Measurements from ENCODE around the gene ATG16L2.
"Not testable (repeated sequence)": the region's sequence is repeated elsewhere in the genome, so short reads cannot be mapped to it uniquely, and the experiment has no call there.

Gene ATG16L2

DNA sequence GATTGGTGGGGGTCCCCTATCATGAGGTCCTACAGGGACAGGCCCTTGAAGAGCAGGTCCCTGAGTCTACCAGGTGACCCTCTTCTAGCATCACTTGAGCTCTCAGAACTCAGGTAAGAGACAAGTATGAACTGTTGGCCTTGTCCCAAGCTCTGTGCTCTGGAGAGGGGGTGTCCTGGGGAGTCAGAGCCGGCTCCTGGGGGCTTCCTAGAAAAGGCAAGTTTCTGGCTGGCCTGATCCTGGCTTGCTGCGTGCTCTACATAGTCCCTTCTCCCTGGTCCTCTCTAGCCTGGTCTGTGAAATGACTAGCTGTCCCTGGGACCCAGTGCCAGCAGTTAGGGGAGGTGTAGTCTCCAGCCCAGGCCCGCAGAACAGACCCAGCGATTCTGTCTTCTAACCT lies 11.4 kb downstream of the ATG16L2 start:
- no peak overlapping the region for H3K4me3 ChIP-seq (ENCODE audit: low read depth, low read length)
- TF ChIP-seq, protein P1, sequence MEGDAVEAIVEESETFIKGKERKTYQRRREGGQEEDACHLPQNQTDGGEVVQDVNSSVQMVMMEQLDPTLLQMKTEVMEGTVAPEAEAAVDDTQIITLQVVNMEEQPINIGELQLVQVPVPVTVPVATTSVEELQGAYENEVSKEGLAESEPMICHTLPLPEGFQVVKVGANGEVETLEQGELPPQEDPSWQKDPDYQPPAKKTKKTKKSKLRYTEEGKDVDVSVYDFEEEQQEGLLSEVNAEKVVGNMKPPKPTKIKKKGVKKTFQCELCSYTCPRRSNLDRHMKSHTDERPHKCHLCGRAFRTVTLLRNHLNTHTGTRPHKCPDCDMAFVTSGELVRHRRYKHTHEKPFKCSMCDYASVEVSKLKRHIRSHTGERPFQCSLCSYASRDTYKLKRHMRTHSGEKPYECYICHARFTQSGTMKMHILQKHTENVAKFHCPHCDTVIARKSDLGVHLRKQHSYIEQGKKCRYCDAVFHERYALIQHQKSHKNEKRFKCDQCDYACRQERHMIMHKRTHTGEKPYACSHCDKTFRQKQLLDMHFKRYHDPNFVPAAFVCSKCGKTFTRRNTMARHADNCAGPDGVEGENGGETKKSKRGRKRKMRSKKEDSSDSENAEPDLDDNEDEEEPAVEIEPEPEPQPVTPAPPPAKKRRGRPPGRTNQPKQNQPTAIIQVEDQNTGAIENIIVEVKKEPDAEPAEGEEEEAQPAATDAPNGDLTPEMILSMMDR (IDR thresholded peaks at IDR 0.05; ENCODE audit: low read depth, low read length): no peak

DNA sequence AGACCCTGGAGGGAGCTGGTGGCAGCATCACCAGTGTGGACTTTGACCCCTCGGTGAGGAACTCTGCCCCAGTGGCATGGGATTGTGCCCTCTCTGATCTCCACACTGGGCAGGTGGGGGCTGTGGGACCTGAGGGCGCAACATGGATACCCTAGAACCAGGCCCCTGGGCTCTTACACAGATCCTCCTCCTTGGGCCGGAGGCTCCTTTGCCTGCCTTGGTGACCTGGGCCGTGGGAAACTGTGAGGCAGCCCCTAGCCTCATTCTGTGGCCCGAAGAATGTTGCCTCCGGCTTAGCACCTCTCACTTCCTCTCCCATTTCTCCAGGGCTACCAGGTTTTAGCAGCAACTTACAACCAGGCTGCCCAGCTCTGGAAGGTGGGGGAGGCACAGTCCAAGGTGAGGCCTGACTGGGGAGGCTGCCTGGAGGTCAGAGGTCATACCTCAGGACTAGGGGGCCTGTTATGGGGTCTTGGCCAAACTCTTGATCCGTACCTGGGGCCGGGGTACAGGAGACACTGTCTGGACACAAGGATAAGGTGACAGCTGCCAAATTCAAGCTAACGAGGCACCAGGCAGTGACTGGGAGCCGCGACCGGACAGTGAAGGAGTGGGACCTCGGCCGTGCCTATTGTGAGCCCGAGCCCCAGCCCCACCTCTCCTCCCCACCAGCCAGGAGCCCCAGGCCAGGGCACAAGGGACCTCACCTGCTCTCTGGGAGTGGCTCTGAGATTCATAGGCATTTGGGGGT lies 12.2 kb downstream of the ATG16L2 start:
- no peak overlapping the region for H3K4me3 ChIP-seq (ENCODE audit: low read depth, low read length)
- TF ChIP-seq, protein P1 (IDR thresholded peaks at IDR 0.05; ENCODE audit: low read depth, low read length): no peak

DNA sequence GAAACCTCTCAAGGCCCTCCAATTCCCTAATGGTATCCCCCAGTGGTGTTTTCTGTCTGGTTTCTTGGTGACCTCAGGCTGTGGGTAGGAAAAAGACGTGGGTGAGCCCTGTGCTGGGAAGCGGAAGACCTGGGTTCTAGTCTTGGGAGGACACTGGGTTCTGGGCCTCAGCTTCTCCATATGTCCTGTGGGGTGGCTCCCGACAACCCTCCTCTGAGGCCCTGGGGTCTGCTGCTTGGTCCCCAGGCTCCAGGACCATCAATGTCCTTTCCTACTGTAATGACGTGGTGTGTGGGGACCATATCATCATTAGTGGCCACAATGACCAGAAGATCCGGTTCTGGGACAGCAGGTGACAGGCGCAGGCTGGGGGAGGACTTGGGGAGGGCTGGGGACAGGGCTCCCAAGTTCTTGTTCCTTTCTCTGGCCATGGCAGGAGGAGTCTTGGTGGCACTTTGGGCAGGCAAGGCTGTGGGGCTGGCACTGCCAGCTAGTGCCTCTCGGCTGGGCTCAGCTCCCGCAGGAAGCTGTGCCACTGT lies 12.8 kb downstream of the ATG16L2 start:
- TF ChIP-seq, protein P1 (IDR thresholded peaks at IDR 0.05; ENCODE audit: low read depth, low read length): no peak
- no peak overlapping the region for H3K4me3 ChIP-seq (ENCODE audit: low read depth, low read length)

DNA sequence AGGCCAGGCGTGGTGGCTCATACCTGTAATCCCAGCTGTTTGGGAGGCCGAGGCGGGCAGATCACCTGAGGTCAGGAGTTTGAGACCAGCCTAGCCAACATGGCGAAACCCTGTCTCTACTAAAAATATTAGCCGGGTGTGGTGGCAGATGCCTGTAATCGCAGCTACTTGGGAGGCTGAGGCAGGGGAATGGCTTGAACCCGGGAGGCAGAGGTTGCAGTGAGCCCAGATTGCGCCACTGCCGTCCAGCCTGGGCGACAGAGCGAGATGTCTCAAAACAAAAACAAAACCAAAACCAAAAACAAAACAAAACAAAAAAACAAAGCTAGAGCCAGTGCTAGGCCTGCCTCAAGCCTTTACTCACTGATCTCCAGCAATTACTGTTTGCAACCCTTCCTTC lies 13.4 kb downstream of the ATG16L2 start:
- H3K4me3 ChIP-seq (ENCODE audit: low read depth, low read length): not testable (repeated sequence)

DNA sequence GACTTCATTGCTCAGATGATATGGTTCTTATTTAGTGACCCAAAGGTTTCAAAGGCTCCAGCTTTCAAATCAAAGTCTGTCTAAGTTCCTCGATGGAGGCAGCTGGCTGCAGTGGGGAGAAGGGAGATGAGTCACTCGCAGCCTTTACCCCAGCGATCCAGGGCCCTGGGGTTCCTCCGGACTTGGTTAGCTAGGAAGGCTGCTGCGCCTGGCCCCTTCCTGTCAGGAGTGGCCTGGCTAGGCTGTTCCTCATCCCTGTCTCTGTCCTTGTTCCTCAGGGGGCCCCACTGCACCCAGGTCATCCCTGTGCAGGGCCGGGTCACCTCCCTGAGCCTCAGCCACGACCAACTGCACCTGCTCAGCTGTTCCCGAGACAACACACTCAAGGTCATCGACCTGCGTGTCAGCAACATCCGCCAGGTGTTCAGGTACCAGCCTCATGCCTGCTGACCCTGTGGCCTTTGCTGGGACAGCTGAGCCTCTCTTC lies 13.9 kb downstream of the ATG16L2 start:
- no peak overlapping the region for H3K4me3 ChIP-seq (ENCODE audit: low read depth, low read length)
- TF ChIP-seq, protein P1 (IDR thresholded peaks at IDR 0.05; ENCODE audit: low read depth, low read length): no peak

DNA sequence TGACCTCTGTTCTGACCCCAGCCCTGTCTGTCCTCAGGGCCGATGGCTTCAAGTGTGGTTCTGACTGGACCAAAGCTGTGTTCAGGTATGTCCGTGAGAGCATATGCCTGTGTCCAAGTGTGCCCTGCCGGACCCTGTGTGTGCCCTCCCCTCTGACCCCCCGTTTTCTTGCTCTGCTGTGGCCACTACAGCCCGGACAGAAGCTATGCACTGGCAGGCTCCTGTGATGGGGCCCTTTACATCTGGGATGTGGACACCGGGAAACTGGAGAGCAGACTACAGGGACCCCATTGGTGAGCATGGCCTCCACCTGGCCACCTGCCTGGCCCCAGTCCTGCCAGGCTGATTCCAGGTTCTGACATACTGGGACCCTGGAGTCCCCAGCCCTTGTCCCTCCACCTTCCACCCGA lies 14.5 kb downstream of the ATG16L2 start:
- H3K4me3 ChIP-seq (ENCODE audit: low read depth, low read length): no peak overlapping the region
- TF ChIP-seq, protein P1 (IDR thresholded peaks at IDR 0.05; ENCODE audit: low read depth, low read length): no peak

DNA sequence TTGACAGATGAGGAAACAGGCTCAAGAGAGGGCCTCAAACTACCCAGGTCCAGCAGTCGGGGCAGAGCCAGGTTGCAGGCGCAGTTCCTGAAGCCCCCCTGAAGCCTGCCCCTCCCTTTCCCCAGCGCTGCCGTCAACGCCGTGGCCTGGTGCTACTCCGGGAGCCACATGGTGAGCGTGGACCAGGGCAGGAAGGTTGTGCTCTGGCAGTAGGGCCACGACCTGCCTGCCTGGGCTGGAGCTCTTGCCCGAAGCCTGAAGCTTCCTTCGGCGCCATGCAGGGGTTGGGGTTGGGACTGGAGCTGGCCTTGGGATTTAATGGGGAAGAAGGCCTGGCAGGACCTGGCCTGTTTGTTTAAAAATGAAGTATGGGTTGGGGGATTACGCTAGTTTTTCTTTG lies 15.0 kb downstream of the ATG16L2 start:
- no peak overlapping the region for H3K4me3 ChIP-seq (ENCODE audit: low read depth, low read length)
- TF ChIP-seq, protein P1 (IDR thresholded peaks at IDR 0.05; ENCODE audit: low read depth, low read length): no peak
